Endothelial cell of umbilical vein (primary cell): ENCODE measurements around the gene IMPACT.

ENCODE experiments used
- CTCF ChIP-seq, 2 donors: IDR thresholded peaks; 1 replicate in 1 of 2; 2 replicates in 1 of 2; pipeline ENCODE4 v1.5.1; 2011; ENCODE audit warnings: low read length in 2 of 2, mild to moderate bottlenecking in 2 of 2, moderate library complexity in 2 of 2, control low read depth in 1 of 2, inconsistent platforms in 1 of 2, low read depth in 1 of 2; ENCODE audit not compliant: insufficient read depth in 1 of 2; ENCODE audit errors: extremely low read depth in 1 of 2
- EZH2 ChIP-seq: IDR thresholded peaks from 2 replicates; pipeline ENCODE4 v1.6.1; 2012; ENCODE audit warnings: borderline replicate concordance, low read depth, mild to moderate bottlenecking, moderate library complexity, low read length, inconsistent platforms; ENCODE audit not compliant: severe bottlenecking
- FOS ChIP-seq: IDR thresholded peaks from 2 replicates; pipeline ENCODE4 v1.6.1; 2011; ENCODE audit warnings: mild to moderate bottlenecking, low read length, moderate library complexity, borderline replicate concordance; ENCODE audit not compliant: insufficient read depth
- GATA2 ChIP-seq: IDR thresholded peaks from 2 replicates; pipeline ENCODE4 v1.7.0; 2011; ENCODE audit warnings: low read depth, mild to moderate bottlenecking, moderate library complexity, mixed read lengths, low read length; ENCODE audit not compliant: insufficient read length, insufficient read depth
- JUN ChIP-seq: IDR thresholded peaks from 2 replicates; pipeline ENCODE4 v1.6.1; 2011; ENCODE audit warnings: borderline replicate concordance, low read depth; ENCODE audit not compliant: insufficient read length, insufficient read depth
- MAX ChIP-seq: IDR thresholded peaks from 2 replicates; pipeline ENCODE4 v1.6.1; 2011; ENCODE audit not compliant: insufficient read depth, insufficient read length
- MYC ChIP-seq: IDR thresholded peaks from one replicate; pipeline ENCODE4 v1.6.1; 2011; ENCODE audit warnings: mild to moderate bottlenecking, low read depth, low read length
- POLR2A ChIP-seq: IDR thresholded peaks from 2 replicates; pipeline ENCODE4 v1.6.1; 2012; ENCODE audit warnings: low read depth, mild to moderate bottlenecking, control low read depth, low read length
- POLR2AphosphoS5 ChIP-seq: IDR thresholded peaks from 2 replicates; pipeline ENCODE4 v1.6.1; 2012; ENCODE audit warnings: low read depth, mild to moderate bottlenecking, control low read depth, low read length, moderate library complexity; ENCODE audit not compliant: insufficient read depth

GRCh38 chr18:24459772-24460171, 33.3 kb downstream of the IMPACT start:
- no peak for TF ChIP-seq POLR2A
- no peak for TF ChIP-seq FOS
- no peak for TF ChIP-seq JUN
- TF ChIP-seq CTCF (IDR thresholded peaks at IDR 0.05; ENCODE audit: extremely low read depth in 1 of 2, insufficient read depth in 1 of 2, low read depth in 1 of 2, low read length in 2 of 2), result no peak
- no peak for TF ChIP-seq EZH2
- TF ChIP-seq POLR2AphosphoS5, result no peak
- no peak for TF ChIP-seq GATA2
- TF ChIP-seq MYC, result no peak
- TF ChIP-seq MAX, result no peak
